COLO829 (cell line): ENCODE measurements around the gene SULT4A1.
A peak's percentile ranks its signal among the peaks of the same experiment; 100 is the strongest.
"Not testable (repeated sequence)": the region's sequence is repeated elsewhere in the genome, so short reads cannot be mapped to it uniquely, and the experiment has no call there.

Source experiments
- DNase-seq: peaks from one replicate; pipeline ENCODE4 v3.0.0; 2012; ENCODE audit warnings: low spot score

The SULT4A1 gene

GRCh38 chr22:43886231-43886630 is 23.9 kb upstream of the SULT4A1 start:
- DNase-seq, result no peak

- no peak for DNase-seq
Observed at GRCh38 chr22:43885786-43886185, 23.5 kb upstream of the SULT4A1 start.

GRCh38 chr22:43885319-43885671 is 23.0 kb upstream of the SULT4A1 start:
- DNase-seq, result no peak

GRCh38 chr22:43884600-43885318 is 22.4 kb upstream of the SULT4A1 start:
- peak; percentile 58 for DNase-seq

GRCh38 chr22:43883719-43884415 is 21.6 kb upstream of the SULT4A1 start:
- DNase-seq, result no peak

- DNase-seq, result peak; percentile 87
Observed at GRCh38 chr22:43883012-43883661, 20.8 kb upstream of the SULT4A1 start.

GRCh38 chr22:43882122-43882767 is 19.9 kb upstream of the SULT4A1 start:
- no peak for DNase-seq

- no peak for DNase-seq
Observed at GRCh38 chr22:43881091-43882061, 19.1 kb upstream of the SULT4A1 start.

- no peak for DNase-seq
Observed at GRCh38 chr22:43880541-43880991, 18.3 kb upstream of the SULT4A1 start.

- no peak for DNase-seq
Observed at GRCh38 chr22:43879901-43880540, 17.7 kb upstream of the SULT4A1 start.

GRCh38 chr22:43878831-43879550 is 16.7 kb upstream of the SULT4A1 start:
- no peak for DNase-seq

GRCh38 chr22:43878079-43878795 is 15.9 kb upstream of the SULT4A1 start:
- DNase-seq, result no peak

- DNase-seq, result no peak
Observed at GRCh38 chr22:43876866-43877509, 14.7 kb upstream of the SULT4A1 start.

- DNase-seq, result no peak
Observed at GRCh38 chr22:43869799-43870198, 7.5 kb upstream of the SULT4A1 start.

- DNase-seq, result not testable (repeated sequence)
Observed at GRCh38 chr22:43869001-43869400, 6.7 kb upstream of the SULT4A1 start.

- peak; percentile 61 for DNase-seq
Observed at GRCh38 chr22:43867839-43868635, 5.7 kb upstream of the SULT4A1 start.

- no peak for DNase-seq
Observed at GRCh38 chr22:43862882-43863202, 529 bp upstream of the SULT4A1 start.

GRCh38 chr22:43861529-43861928 is 784 bp downstream of the SULT4A1 start:
- no peak for DNase-seq
